HepG2 (cell line): ENCODE data around the gene CCBE1. TPM values are rescaled to one million over a fixed set of nuclear protein-coding genes. Genes with fewer than 3 reads are reported as not detected.

Experiments
- ARNTL ChIP-seq: sonication (generic); formaldehyde crosslinking; IDR thresholded peaks from 2 replicates; pipeline ENCODE4 v1.4.0; 2020; ENCODE audit warnings: mild to moderate bottlenecking, missing genetic modification reagents
- ATAD3A ChIP-seq: sonication (generic); formaldehyde crosslinking; IDR thresholded peaks from 2 replicates; pipeline ENCODE4 v1.4.0; 2020; ENCODE audit warnings: missing genetic modification reagents
- BCL6 ChIP-seq: IDR thresholded peaks from 2 replicates; pipeline ENCODE4 v1.6.1; 2016; ENCODE audit warnings: missing genetic modification reagents, missing compliant biosample characterization
- CBX5 ChIP-seq: sonication (generic); formaldehyde crosslinking; IDR thresholded peaks from 2 replicates; pipeline ENCODE4 v1.4.0; 2020; ENCODE audit warnings: missing genetic modification reagents, borderline replicate concordance
- CCDC6 ChIP-seq: sonication (generic); formaldehyde crosslinking; IDR thresholded peaks from 2 replicates; pipeline ENCODE4 v1.8.1; 2022; ENCODE audit warnings: mild to moderate bottlenecking, missing genetic modification reagents, moderate library complexity
- CEBPB ChIP-seq: IDR thresholded peaks from 2 replicates; pipeline ENCODE4 v1.6.1; 2011; ENCODE audit warnings: low read depth, low read length, improper control_type of control experiment, borderline replicate concordance
- ETV6 ChIP-seq: sonication (generic); formaldehyde crosslinking; conservative IDR thresholded peaks from 2 replicates; pipeline ENCODE4 v1.4.0; 2020; ENCODE audit warnings: missing genetic modification reagents
- GFI1 ChIP-seq: sonication (generic); formaldehyde crosslinking; IDR thresholded peaks from 2 replicates; pipeline ENCODE4 v1.5.0; 2020; ENCODE audit warnings: missing genetic modification reagents, mild to moderate bottlenecking, borderline replicate concordance
- GLI4 ChIP-seq: sonication (generic); formaldehyde crosslinking; IDR thresholded peaks from 2 replicates; pipeline ENCODE4 v1.5.1; 2020; ENCODE audit warnings: missing genetic modification reagents, mild to moderate bottlenecking, moderate library complexity, borderline replicate concordance
- HDAC2 ChIP-seq: sonication (generic); formaldehyde crosslinking; IDR thresholded peaks from 2 replicates; pipeline ENCODE4 v1.4.0; 2020; ENCODE audit warnings: missing genetic modification reagents
- HOXD1 ChIP-seq: sonication (generic); formaldehyde crosslinking; IDR thresholded peaks from 2 replicates; pipeline ENCODE4 v1.5.0; 2020; ENCODE audit warnings: missing genetic modification reagents
- IRF2 ChIP-seq: IDR thresholded peaks from 2 replicates; pipeline ENCODE4 v1.6.1; 2018; ENCODE audit warnings: missing genetic modification reagents, missing compliant biosample characterization
- MIER2 ChIP-seq: IDR thresholded peaks from 2 replicates; pipeline ENCODE4 v1.6.1; 2016; ENCODE audit warnings: missing biosample characterization, missing genetic modification reagents
- NPAS2 ChIP-seq: sonication (generic); formaldehyde crosslinking; IDR thresholded peaks from 2 replicates; pipeline ENCODE4 v1.8.0; 2022; ENCODE audit warnings: mild to moderate bottlenecking, missing genetic modification reagents, borderline replicate concordance
- PITX1 ChIP-seq: sonication (generic); formaldehyde crosslinking; IDR thresholded peaks from 2 replicates; pipeline ENCODE4 v1.5.1; 2020; ENCODE audit warnings: mild to moderate bottlenecking, missing genetic modification reagents
- SP4 ChIP-seq: sonication (generic); formaldehyde crosslinking; IDR thresholded peaks from 2 replicates; pipeline ENCODE4 v1.8.1; 2023; ENCODE audit warnings: mild to moderate bottlenecking, missing genetic modification reagents
- XRCC5 ChIP-seq: fragments of 200-400 bp; formaldehyde crosslinking; optimal IDR thresholded peaks from 2 replicates; pipeline ENCODE3; 2017; ENCODE audit warnings: mild to moderate bottlenecking, low read length
- ZKSCAN5 ChIP-seq: sonication (generic); formaldehyde crosslinking; IDR thresholded peaks from 2 replicates; pipeline ENCODE4 v1.5.1; 2020; ENCODE audit warnings: mild to moderate bottlenecking, missing genetic modification reagents
- ZNF121 ChIP-seq: sonication (generic); formaldehyde crosslinking; IDR thresholded peaks from 2 replicates; pipeline ENCODE4 v1.5.0; 2020; ENCODE audit warnings: mild to moderate bottlenecking, missing genetic modification reagents
- ZNF430 ChIP-seq: sonication (generic); formaldehyde crosslinking; IDR thresholded peaks from 2 replicates; pipeline ENCODE4 v1.9.0; 2021; ENCODE audit warnings: mild to moderate bottlenecking, missing genetic modification reagents
- ZNF546 ChIP-seq: sonication (generic); formaldehyde crosslinking; conservative IDR thresholded peaks from 2 replicates; pipeline ENCODE4 v1.8.1; 2023; ENCODE audit warnings: mild to moderate bottlenecking, missing genetic modification reagents
- ZNF556 ChIP-seq: sonication (generic); formaldehyde crosslinking; IDR thresholded peaks from 2 replicates; pipeline ENCODE4 v1.4.0; 2020; ENCODE audit warnings: mild to moderate bottlenecking, missing genetic modification reagents, borderline replicate concordance
- ZNF761 ChIP-seq: sonication (generic); formaldehyde crosslinking; conservative IDR thresholded peaks from 2 replicates; pipeline ENCODE4 v1.4.0; 2020; ENCODE audit warnings: mild to moderate bottlenecking, missing genetic modification reagents
- polyA plus RNA-seq, 8 experiments: library from polyadenylated mRNA; depleted of rRNA in 3 of 8; stranded (reverse) in 7 of 8; unstranded in 1 of 8; fragments of >200 nt; fragmentation: Illumina TruSeq in 4 of 8; extraction: Trizol in 4 of 8; gene quantifications; 2 replicates each; pipeline versions ENCODE4 v1.2.1 to v1.2.3, GENCODE V29; 2011 to 2016; ENCODE audit warnings: low read depth in 4 of 8, missing spikeins in 1 of 8, mixed read lengths in 1 of 8; ENCODE audit not compliant: insufficient read depth in 1 of 8
- total RNA-seq, 5 experiments: library from RNA; depleted of rRNA; stranded (reverse); fragments of >200 nt; fragmentation: Illumina TruSeq; extraction: Trizol; gene quantifications; 2 replicates each; pipeline ENCODE4 v1.2.3, GENCODE V29; 2016; ENCODE audit warnings: low read depth in 1 of 5
- TF ChIP-seq, protein P1 (sequence below): sonication (generic); formaldehyde crosslinking; IDR thresholded peaks from 2 replicates; pipeline ENCODE4 v1.4.0; 2020; ENCODE audit warnings: mild to moderate bottlenecking, missing genetic modification reagents
- TF ChIP-seq, protein P2 (sequence below): sonication (generic); formaldehyde crosslinking; IDR thresholded peaks from 2 replicates; pipeline ENCODE4 v1.4.0; 2020; ENCODE audit warnings: missing genetic modification reagents, low read depth, mild to moderate bottlenecking, borderline replicate concordance
- TF ChIP-seq, protein P3 (sequence below): sonication (generic); formaldehyde crosslinking; IDR thresholded peaks from 2 replicates; pipeline ENCODE4 v1.4.0; 2020; ENCODE audit warnings: missing genetic modification reagents
- TF ChIP-seq, protein P4 (sequence below): IDR thresholded peaks from 2 replicates; pipeline ENCODE4 v1.6.1; 2016; ENCODE audit warnings: missing genetic modification reagents, missing compliant biosample characterization

CCBE1 gene
- total and polyA plus RNA-seq, 2 of the 13 experiments (the other 11 are each of a cell fraction or from before 2014, with no cell fraction given): not detected

DNA sequence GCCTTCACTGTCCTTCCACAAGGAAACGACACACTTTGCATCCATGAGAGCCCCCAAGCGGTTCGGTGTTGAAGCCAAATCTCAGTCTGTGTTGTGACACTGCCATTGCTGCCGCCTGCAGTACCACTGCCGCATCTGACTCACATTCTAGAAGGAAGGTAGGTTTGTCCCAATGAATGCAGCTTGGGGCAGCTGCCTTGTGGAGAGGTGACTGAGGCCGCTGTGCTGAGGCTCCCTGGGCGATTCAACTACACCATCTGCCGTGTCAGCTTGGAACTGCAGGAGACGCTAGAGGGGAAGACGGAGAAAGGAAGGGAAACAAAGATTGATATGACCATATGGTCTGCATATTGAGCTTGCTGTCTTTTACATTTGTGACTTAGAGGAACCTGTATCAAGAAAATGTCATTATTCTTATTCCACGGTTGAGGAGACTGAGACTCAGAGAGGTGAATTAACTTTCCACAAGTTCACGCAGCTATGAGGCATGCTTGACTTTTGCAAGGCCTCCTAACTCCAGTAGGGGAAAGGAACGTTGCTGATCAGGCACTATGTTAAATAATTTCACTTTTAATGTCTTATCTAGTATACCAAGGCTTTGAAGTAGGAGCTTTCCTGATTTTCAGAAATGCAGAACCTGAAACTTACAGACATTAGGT lies 294.7 kb downstream of the CCBE1 start (continued):
- TF ChIP-seq, protein P1, sequence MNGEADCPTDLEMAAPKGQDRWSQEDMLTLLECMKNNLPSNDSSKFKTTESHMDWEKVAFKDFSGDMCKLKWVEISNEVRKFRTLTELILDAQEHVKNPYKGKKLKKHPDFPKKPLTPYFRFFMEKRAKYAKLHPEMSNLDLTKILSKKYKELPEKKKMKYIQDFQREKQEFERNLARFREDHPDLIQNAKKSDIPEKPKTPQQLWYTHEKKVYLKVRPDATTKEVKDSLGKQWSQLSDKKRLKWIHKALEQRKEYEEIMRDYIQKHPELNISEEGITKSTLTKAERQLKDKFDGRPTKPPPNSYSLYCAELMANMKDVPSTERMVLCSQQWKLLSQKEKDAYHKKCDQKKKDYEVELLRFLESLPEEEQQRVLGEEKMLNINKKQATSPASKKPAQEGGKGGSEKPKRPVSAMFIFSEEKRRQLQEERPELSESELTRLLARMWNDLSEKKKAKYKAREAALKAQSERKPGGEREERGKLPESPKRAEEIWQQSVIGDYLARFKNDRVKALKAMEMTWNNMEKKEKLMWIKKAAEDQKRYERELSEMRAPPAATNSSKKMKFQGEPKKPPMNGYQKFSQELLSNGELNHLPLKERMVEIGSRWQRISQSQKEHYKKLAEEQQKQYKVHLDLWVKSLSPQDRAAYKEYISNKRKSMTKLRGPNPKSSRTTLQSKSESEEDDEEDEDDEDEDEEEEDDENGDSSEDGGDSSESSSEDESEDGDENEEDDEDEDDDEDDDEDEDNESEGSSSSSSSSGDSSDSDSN (CRISPR knock-in tag): peak; percentile 61; the same call in 1 of the 2 replicates
- TF ChIP-seq ZNF556 (CRISPR knock-in tag) (no peak), GFI1 (CRISPR knock-in tag) (peak; percentile 61; the same call in 1 of the 2 replicates), HOXD1 (CRISPR knock-in tag) (no peak), CEBPB (peak; percentile 9; the same call in 1 of the 2 replicates), GLI4 (CRISPR knock-in tag) (no peak), MIER2 (CRISPR knock-in tag) (peak; percentile 39; the same call in 1 of the 2 replicates), ZNF121 (CRISPR knock-in tag) (0 out of 2 replicates have a peak, but pooled peaks have one; percentile 35), SP4 (CRISPR knock-in tag) (0 out of 2 replicates have a peak, but pooled peaks have one; percentile 28), IRF2 (CRISPR knock-in tag) (peak; percentile 66; the same call in 1 of the 2 replicates), HDAC2 (CRISPR knock-in tag) (peak; percentile 47; the same call in 1 of the 2 replicates), BCL6 (CRISPR knock-in tag) (no peak), CCDC6 (CRISPR knock-in tag) (no peak), ZKSCAN5 (CRISPR knock-in tag) (no peak), XRCC5 (peak; percentile 92), CBX5 (CRISPR knock-in tag) (peak; percentile 86), ZNF430 (CRISPR knock-in tag) (peak; percentile 84; the same call in 1 of the 2 replicates), PITX1 (CRISPR knock-in tag) (0 out of 2 replicates have a peak, but pooled peaks have one; percentile 13), ATAD3A (no peak), ETV6 (no peak), ARNTL (CRISPR knock-in tag) (0 out of 2 replicates have a peak, but pooled peaks have one; percentile 22), NPAS2 (CRISPR knock-in tag) (no peak), ZNF761 (CRISPR knock-in tag) (0 out of 2 replicates have a peak, but pooled peaks have one; percentile 29), ZNF546 (CRISPR knock-in tag) (no peak)
- TF ChIP-seq, protein P2, sequence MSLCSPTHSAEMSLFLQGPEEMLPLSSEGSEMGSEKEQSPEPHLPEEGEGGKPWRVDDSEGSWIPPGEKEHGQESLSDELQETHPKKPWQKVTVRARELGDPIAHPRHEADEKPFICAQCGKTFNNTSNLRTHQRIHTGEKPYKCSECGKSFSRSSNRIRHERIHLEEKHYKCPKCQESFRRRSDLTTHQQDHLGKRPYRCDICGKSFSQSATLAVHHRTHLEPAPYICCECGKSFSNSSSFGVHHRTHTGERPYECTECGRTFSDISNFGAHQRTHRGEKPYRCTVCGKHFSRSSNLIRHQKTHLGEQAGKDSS (CRISPR knock-in tag): no peak
- TF ChIP-seq, protein P3, sequence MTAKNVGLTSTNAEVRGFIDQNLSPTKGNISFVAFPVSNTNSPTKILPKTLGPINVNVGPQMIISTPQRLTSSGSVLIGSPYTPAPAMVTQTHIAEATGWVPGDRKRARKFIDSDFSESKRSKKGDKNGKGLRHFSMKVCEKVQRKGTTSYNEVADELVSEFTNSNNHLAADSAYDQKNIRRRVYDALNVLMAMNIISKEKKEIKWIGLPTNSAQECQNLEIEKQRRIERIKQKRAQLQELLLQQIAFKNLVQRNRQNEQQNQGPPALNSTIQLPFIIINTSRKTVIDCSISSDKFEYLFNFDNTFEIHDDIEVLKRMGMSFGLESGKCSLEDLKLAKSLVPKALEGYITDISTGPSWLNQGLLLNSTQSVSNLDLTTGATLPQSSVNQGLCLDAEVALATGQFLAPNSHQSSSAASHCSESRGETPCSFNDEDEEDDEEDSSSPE: no peak; the same call in 1 of the 2 replicates
- TF ChIP-seq, protein P4, sequence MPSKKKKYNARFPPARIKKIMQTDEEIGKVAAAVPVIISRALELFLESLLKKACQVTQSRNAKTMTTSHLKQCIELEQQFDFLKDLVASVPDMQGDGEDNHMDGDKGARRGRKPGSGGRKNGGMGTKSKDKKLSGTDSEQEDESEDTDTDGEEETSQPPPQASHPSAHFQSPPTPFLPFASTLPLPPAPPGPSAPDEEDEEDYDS (CRISPR knock-in tag): no peak
